ENCODE measurements around the gene FCAR.

GRCh38 chr19:54923276-54923675 is 49.2 kb downstream of the FCAR start:
- TF ChIP-seq CTCF (conservative IDR thresholded peaks at IDR 0.05; ENCODE audit: low read depth, low read length) (no peak), POLR2A (IDR thresholded peaks at IDR 0.05; ENCODE audit: low read depth, low read length) (no peak)
- TF ChIP-seq, protein P1, sequence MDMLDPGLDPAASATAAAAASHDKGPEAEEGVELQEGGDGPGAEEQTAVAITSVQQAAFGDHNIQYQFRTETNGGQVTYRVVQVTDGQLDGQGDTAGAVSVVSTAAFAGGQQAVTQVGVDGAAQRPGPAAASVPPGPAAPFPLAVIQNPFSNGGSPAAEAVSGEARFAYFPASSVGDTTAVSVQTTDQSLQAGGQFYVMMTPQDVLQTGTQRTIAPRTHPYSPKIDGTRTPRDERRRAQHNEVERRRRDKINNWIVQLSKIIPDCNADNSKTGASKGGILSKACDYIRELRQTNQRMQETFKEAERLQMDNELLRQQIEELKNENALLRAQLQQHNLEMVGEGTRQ (IDR thresholded peaks at IDR 0.05; ENCODE audit: low read depth, low read length): no peak
